ENCODE results near the gene PSMB11.

- TF ChIP-seq CTCF (IDR thresholded peaks at IDR 0.05) (no peak), POLR2A (IDR thresholded peaks at IDR 0.05) (no peak)
These were observed 6.0 kb downstream of the PSMB11 start for GRCh38 chr14:23047751-23048693.
